Measurements from ENCODE around the gene BCL6.

DNA sequence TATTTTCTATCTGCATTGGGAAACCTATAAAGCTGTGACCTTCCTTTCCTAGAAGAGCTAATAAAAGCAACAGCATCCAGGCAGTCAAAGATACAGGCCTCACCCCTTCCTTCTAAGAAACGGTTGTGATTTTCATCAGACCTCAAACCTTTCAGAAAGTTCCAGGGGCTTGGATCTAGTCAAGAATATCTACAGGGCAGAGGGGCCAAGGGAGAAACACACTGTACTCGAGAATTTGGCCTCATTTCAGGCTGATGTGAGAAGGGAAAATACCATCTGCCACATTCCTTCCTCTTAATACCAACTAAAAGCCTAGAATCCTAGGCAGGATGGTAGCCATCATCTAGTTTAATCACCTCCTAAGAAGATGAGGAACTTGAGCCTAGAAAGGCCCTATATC, 24.5 kb upstream of the BCL6 start:
- no peak for TF ChIP-seq POLR2AphosphoS5 (IDR thresholded peaks at IDR 0.05; ENCODE audit: low read depth, low read length)
- no peak for TF ChIP-seq POLR2A (IDR thresholded peaks at IDR 0.05; ENCODE audit: low read depth, low read length)
- TF ChIP-seq TAF1 (IDR thresholded peaks at IDR 0.05; ENCODE audit: borderline replicate concordance, low read depth, low read length), result no peak

Measured in GM12892 (cell line).